Stimulated activated CD4-positive, alpha-beta T cell treated with anti-CD3 and anti-CD28 coated beads, TNF-alpha, amount 100 ng/mL, for 1 hour (primary cell): ENCODE measurements around the gene PXDC1.
"Not testable (repeated sequence)": the region's sequence is repeated elsewhere in the genome, so short reads cannot be mapped to it uniquely, and the experiment has no call there.

Experiments used
- DNase-seq, 3 donors: peaks; one replicate each; pipeline ENCODE4 v3.0.0-alpha.2; 2020; ENCODE audit warnings: low read depth in 3 of 3, low spot score in 1 of 3

Gene PXDC1

DNA sequence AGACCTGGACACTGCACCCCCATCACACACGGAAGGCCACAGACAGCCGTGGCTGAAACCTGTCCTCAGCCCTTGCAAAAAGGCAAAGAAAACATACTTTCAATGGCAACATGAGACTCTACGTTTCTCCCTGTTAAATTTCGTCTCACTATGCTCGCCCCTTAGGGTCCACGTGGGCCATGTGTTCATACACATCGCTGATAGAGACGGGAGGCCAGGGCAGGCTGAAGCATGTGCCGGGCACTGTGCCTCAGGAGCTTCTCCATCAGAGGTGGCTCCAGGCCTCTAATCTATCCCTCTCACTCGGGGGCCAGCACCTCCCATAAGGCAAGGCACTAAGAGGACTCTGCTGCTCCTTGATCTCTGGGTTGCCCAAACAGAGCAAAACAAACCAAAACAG, 17.5 kb downstream of the PXDC1 start:
- no peak for DNase-seq

DNA sequence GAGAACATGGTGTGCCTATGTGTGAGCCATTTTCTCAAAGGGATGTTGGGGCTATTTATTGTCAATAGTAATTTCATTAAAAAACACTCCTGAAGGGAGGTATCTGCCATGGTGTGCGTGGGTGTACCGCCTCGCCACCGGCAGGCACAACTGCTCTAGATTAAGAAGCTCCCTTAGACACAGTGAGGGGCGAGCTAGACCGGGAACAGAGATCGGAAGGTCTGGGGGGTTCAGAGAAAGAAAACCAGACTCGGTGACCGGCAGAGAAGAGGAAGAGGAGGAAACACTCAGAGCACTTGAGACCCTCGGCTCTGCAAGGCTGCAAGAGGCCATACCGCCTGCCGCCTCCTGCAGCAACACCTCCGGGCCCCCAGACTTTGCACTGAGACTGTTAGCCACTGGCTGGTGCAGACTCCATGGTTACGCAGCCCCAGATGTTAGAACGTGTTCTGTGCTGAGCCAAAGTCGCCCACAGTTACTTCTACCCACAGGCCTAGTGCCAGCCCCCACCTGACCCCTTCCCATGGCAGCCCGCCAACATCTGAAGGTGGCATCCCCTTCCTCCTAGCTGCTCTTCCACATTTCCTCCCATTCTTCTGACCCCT, 18.1 kb downstream of the PXDC1 start:
- no peak for DNase-seq

DNA sequence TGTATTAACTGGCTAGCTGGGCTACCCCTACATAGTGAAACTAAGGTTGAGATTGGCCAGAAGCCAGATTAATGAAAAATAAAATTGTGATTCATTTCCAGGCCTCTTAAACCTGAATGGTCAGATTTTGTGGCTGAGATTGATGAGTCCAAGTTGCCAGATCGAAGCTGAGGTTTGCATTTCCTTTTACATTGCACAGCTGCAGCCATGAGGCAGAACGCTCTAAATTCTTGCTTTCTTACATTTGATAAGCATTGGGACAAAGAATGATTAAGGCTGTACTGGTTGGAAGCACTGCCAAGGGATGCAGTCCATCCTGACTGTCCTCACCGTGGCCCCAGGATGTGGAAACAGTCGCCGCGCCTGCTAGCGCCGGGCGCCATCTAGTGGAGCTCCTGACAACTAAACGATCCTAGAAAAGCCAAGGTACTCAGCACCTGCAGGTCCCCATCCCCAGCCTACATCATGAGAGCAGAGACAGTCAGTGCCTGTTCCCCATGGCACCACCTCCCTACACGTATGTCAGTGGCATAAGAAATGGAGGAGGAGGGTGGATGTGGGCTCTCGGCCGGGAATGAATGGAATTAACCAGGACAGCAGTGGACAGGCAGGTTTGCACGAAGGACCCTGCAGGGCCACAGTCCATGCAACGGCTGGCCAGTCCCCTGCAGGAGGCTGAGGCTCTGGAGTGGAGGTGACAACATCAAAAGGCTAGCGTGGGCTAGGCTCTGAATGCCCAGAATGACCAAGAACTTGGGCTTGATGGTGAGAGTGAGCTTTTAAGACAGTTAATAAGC, 19.0 kb downstream of the PXDC1 start:
- peak in 2 of 3 donors; percentile 34 to 51 for DNase-seq

DNA sequence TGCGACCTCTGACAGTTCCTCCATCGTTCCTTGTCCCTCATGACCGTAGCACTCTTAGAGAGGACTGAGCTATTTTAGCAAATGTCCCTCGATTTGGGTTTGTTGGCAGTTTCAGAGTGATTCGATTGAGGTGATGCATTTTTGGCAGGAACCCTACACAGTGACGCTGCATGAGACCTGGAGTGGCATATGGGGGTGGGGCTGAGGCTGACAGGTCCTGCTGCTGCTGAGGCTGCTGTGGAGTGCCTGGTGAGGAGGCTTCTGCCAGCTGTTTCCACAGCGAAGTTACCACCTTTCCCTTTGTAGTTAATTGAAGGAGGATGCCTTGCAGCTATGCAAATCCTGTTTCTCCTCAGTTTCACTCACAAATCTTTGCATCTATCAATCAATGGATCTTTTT, 19.8 kb downstream of the PXDC1 start:
- DNase-seq = no peak

DNA sequence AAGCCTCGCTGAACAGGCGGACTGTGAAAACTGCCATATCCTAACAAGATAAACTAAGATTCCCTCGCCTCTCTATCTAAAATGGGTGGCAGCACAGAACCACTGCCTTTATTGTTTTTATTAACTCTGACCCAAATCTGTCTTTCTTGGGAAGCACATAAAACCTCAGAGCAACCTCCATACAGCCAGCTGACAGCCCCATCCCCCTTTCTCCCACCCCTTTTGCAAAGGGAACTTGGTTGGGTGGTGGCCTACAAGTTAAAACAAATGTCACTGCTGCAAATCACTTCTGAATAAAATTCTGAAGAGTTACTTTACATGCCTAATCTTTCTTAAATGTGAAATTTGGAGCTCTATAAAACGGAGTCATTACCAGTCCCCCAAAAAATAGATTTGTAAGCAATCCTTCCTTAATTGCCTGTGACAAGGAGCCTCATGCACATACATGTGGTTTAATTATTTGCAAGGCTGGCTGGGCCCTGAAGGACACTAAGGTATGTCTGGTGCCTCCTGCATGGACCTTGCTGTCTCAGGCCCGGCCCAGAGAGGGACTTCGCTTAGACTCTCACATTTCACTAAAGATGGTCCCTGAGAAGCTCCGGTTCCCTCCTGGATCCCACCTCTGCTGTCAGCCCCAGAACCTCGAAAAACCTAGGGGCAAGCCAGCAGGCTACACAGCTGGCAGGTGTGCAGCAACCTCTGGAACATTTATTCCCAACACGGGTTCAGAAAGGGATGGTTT, 21.7 kb downstream of the PXDC1 start:
- no peak for DNase-seq

DNA sequence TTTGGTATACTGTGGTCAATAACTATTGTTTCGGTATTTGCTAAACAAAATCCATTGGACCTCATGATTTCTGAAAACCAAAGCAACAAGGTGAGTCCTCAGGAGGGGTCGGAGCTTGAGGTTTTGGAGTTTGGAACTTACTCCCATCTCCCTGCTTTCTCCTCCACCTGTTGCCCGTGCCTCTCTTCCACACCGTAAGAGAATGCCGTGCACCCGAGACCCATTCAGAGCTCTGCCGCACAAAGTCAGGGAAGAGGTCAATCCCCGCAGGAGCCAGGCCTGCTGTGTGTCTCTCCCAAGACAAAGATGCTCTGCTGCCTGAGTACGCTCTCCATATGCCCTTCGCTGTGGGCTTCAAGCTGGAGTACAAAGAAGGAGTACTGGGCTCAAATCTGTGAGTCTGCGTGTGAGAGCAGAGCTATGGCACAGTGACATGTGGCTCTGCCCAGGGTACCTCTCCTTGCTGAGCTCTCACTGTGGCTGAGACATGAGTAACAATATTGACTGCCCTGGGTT, 23.9 kb downstream of the PXDC1 start:
- DNase-seq = no peak

DNA sequence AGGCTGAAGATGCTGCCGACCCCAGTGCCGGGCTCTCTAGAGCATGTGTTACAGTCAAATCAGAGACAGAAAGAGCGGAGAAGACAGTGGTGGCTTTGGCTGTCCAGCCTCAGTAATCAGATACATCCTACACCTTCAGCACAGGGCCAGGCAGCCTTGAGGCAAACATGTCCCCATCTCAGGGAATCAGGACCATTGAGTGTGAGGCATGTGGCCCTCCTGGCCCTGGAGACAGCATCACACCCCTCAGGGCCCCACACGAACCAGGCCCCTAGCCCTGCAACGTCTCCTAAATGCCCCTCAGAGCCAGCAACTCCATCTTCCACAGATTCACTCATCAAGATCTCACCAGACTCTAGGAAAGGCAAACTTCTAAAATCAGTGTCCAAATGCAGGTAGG, 24.5 kb downstream of the PXDC1 start:
- DNase-seq = no peak

DNA sequence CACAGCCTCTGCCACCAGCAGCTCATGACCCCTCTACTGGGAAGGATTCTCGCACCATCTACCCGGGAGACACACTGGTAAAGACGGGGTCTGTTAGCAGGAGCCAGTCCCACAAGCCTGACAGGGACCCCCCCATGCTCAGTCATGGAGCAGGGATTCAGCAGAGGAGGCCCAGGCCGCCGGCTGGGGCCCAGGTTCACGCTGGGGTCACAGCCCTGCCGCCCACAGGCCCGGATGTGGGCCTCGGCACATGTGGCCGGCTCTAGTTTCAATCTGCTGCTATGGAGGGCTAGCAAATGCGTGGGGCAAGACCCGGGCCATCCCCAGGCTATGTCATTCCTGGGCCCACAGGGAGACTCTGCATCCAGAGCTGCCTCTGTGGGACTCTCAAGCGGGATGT, 25.1 kb downstream of the PXDC1 start:
- DNase-seq = no peak

DNA sequence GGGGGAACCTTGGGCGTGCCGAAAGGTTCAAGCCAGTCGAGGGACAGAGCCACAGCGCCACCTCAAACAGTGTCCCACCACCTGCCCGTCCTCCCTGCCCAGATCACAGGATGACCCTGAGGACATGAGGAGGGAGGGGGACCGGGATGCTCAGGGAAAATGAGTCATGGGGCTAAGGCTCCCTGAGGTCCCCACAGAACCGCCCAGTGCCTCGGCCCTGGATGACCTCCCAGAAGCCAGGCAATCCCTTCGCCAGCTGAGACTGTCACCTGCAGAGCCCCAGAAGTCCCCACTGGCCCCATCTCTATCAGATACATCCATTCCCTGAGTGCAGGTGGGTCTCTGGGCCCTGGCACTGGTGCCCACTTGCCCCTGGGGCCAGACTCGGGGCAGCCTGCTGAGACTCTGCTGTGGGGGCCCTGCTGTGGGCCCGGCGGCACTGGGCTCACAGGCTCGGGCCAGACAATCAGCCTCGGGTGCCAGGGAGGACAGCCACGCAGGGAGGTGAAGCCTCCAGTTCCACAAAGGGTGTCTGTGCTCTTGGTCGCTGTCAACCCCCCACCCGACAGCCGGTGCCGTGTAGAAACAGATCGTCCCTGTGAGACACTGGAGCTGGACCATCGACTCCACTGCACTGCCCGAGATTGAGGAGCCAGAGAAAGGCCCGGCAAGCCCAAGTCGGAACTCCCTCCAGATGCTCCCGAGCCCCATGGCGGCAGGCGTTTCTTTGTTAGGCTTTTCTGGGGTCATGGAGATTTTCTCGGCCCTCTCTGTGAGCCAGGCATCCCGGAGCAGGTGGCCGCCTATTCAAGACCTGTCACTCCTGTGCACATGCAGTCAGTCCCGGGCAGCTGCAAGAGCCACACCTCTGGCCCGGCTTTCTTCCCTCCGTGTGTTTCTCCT, 26.1 kb downstream of the PXDC1 start:
- DNase-seq = no peak

DNA sequence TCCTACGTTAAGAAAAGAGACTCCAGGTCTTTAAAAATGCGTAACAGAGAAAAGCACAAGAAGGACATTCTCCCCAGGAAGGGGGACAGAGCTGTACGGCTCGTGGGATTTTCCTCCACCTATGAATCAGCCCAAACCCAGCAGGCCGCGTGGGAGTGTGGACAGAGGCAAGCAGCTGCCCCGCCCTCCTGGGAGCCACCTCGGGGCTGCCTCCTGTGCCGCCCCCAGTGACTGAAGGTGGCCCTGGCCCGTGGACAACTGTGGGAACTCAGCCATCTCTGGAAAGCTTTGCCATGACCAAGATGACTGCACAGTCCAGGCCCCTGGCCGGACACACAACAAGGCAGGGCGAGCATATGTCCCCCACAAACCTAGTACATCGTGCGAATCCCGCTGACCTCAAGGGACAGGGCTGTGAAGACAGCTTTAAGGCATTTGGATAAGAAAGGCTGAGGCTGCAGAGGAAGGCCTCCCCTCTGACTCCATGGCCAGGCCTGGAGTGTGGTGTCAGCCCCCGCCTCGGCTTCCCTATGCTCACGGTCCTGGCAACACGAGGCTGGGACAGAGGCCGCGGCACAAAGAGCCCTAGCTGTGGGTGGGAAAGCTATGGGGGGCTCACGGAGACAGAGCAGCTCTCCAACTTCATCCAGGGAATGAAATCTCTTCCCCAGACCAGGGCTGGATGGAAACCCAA, 26.9 kb downstream of the PXDC1 start:
- no peak for DNase-seq

DNA sequence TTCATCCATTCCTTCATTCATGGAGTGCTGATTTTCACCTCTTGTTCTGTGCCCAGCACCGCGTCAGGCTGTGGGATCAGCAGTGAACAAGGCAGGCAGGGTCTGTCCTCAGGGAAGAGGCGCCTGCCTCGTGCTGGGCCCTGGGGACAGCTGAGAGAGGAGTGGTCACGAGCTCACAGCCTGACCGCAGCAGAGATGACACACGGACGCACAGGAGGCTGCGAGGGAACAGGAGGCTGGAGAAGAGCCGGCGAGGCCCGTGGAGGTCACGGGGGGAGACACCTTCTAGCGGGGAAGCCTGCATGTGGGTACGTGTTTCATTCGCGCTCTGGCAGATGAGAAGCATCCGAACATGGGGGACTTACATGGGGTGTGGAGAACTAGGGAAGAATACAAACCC, 27.5 kb downstream of the PXDC1 start:
- DNase-seq = no peak

DNA sequence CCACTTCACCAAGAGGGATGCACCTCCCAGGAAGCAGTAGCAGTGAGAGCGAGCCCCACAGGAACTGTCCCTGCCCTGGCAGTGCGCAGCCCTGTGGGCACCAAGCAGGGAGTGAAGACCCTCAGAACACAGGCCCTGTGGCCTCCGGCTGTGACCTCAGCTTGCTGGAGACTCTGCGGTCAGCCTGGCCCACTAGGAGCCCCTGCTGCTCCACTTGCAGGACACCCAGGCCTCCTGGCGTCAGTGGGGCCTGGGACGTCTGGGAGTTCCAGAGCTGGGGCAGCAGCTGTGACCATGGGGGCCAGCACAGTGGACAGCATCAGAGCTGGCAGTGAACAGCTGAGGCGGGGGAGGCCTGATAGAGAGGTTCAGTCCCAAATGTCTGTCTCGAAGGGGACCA, 28.3 kb downstream of the PXDC1 start:
- no peak for DNase-seq

DNA sequence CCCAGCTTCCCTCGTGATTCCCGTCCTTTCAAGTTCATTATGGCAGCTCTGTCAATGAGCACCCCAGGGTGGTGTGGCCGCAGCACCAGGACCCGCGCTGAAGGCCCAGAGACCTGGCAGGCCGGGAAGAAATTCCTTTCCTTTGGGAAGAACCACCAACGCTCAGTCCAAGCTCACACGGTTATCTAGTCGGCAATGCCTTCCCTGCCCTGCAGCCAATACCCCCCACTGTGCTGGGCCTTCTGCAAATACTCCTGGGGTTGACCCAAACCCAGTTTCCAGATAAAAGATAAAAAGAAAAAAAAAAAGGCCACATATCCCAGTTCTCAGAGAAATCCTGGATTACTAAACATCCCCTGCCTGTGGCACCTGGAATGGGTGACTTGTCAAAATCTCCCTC, 28.7 kb downstream of the PXDC1 start:
- DNase-seq = no peak

DNA sequence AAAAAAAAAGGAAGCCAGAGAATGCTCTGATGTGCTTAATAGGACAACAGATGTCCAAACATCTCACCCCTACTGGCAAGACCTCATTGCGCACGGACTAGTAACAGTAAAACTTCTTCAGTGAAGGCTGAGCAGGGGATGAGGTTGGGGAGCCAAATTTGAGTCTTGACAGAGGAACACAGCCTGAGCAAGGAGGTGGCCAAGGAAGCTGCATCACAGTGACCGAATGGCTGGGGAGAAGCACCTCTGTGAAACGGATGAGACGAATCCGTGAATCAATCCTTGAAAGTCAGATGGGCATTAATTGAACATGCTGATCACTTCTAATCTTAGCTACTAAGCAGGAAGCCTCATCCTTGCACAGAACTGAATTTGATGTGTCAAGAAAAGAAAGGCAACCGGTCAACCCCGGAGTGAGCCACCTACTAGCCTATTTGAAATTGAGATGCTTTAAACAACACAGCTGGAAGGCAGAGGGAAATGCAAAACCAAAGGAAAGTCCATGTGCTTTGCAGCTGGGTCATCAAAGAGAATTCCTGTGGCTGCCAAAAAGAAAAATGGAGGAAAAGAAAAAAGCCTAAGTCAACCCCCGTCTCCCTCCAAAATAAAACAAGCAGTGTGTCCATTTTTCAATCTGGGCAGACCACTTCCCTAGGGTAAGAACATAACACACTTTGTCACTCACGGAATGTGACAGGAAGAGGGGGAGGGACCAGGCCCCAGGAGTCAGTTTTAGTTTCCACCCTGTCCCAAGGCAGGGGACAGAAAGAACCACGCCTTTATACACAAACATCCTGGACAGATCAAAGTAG, 29.5 kb downstream of the PXDC1 start:
- no peak for DNase-seq

DNA sequence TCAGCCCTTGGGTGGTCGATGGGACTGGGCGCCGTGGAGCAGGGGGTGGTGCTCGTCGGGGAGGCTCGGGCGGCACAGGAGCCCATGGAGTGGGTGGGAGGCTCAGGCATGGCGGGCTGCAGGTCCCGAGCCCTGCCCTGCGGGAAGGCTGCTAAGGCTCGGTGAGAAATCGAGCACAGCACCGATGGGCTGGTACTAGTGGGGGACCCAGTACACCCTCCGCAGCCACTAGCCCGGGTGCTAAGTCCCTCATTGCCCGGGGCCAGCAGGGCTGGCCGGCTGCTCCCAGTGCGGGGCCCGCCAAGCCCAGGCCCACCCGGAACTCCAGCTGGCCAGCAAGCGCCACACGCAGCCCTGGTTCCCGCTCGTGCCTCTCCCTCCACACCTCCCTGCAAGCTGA, 30.7 kb downstream of the PXDC1 start:
- not testable (repeated sequence) for DNase-seq

DNA sequence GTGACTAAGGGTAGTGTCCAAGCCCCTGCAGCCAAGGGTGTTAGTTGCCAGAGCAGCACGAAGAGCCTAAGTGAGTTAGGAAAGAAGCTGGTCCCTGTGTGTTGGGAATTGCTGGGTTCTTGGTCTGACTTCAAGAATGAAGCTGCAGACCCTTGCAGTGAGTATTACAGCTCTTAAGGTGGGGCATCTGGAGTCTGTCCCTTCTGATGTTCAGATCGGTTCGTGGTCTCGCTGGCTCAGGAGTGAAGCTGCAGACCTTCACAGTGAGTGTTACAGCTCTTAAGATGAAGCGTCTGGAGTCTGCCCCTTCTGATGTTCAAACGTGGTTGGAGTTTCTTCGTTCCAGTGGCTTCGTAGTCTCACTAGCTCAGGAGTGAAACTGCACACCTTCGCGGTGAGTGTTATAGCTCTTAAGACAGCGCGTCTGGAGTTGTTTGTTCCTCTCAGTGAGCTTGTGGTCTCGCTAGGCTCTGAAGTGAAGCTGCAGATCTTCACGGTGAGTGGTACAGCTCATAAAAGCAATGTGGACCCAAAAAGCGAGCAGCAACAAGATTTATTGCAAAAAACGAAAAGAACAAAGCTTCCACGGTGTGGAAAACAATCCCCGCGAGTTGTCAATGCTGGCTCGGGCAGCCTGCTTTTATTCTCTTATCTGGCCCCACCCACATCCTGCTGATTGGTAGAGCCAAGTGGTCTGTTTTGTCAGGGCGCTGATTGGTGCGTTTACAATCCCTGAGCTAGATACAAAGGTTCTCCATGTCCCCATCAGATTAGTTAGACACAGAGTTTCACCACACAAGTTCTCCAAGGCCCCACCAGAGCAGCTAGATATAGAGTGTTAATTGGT, 31.8 kb downstream of the PXDC1 start:
- no peak for DNase-seq

DNA sequence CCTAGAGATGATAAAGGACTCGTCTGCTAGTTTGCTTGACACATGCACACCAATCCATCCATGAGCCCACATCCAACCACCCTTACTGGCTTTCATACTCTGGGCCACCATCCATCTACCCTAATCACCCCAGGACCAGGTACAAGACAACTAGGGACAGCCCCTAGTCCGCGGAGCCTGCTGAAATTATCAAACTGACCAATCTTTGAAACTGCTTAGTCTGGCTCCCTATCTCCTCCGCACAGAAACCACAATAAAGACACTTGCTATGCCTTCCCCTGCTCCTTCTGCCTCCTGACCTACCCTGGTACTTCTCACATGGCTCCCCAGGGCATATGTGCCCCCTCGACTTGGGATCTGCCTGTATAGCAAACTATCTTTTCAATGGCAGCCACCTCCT, 33.1 kb downstream of the PXDC1 start:
- DNase-seq = no peak

DNA sequence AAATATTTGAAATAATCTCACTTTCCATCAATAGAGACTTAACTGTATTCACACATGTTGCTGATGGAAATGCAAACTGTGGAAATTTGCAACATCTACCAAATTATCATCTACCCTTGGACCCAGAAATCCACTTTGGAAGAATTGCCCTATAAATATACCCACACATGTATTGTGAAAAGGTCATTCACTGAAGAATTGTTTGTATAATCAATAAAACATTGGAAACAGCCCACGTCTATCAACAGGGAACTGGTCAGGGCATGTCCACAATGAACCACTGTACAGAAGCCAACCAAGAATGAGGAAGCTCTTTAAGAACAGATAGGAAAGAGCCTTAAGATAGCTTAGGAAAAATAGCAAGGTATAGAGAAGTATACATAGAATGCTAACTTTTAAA, 36.2 kb downstream of the PXDC1 start:
- DNase-seq = no peak

DNA sequence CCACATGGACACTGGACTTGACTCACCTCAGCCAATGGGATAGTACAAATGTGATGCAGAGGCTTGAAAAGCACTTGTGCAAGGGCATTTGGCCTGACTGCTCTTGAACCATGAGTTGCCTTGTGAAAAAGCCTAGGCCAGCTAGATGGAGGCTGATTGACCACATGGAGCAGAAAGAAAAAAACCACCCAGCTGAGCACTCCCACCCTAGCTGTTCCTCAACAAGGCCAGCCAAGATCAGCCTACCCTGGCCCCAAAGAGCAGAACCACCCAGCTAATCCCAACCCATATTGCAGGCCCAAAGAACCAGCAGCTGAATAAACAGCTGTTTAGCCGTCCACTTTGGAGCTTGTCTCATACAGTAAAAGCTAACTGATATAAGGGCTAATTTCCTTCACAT, 36.7 kb downstream of the PXDC1 start:
- DNase-seq = no peak
